SK-N-MC (cell line): ENCODE measurements around the gene COL10A1.

Experiments
- EZH2 ChIP-seq: fragments of 200-600 bp; sonication (generic); IDR thresholded peaks from one replicate; pipeline ENCODE4 v1.6.1; 2017; ENCODE audit warnings: antibody characterized with exemption
- POLR2AphosphoS5 ChIP-seq: IDR thresholded peaks from 2 replicates; pipeline ENCODE4 v1.6.1; 2012; ENCODE audit warnings: mild to moderate bottlenecking, low read depth, low read length, borderline replicate concordance

DNA sequence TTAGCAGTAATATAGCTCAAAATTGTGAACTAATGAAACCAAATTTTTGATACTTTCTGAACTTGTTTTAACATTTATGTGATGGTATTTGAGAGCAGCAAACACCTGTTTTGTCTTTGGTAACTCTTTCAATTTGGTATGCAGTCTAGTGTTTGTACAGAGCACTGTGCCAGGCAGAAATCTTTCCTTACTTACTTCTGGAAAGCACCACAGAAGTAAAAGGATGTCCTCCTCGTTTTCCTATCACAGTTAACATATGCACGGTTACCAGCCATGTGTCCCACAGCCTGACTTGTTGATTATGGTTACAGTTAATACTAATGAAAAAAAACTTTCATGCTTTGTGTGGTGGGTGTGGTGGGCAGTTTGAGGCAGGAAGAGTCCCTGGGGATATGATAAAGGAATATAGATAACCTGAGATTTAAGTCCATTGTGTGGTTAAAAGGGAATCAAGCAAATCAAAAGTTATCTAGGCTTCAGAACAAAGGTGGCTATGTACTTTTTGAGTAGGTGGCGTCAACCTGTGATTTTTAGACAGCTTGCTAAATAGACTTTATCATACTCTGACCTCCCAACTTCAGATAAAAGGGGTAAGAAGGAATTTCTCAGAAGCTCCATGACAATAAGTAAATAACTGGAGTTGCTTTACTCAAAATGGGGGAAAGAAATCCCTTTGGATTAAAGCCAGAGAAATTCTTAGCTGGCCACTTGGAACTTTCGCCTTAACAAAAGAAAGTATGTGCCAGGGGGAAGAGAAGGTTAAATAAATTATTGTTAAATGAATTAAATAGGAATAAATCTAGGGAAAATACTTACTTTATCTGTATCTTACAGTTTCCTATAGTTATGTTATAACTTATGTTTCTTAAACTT lies 20.1 kb upstream of the COL10A1 start:
- TF ChIP-seq POLR2AphosphoS5 (no peak), EZH2 (no peak)
